ENCODE measurements around the gene ARL4A. TPM values are rescaled to one million over a fixed set of nuclear protein-coding genes. Genes with fewer than 3 reads are reported as not detected.

ARL4A gene
- polyA plus RNA-seq, 1 experiment: 31.0 TPM

- ChIA-PET CTCF (no interaction called here), POLR2A (no interaction called here)
- H3K9me3 ChIP-seq (ENCODE audit: control insufficient read depth, insufficient read depth, low read length): no peaks in the 10 kb centered on the region
- no peak overlapping the region for H3K27ac ChIP-seq (ENCODE audit: low read depth, low read length)
- no peaks in the 10 kb centered on the region for H3K27me3 ChIP-seq (ENCODE audit: control insufficient read depth, insufficient read depth, low read length)
- no peak for DNase-seq (ENCODE audit: low read depth, low spot score)
- TF ChIP-seq CTCF (IDR thresholded peaks at IDR 0.05; ENCODE audit: low read depth, low read length): no peak
- H3K4me3 ChIP-seq (ENCODE audit: low read depth, low read length): no peak overlapping the region
These were observed 45.0 kb downstream of the ARL4A start for GRCh38 chr7:12732428-12732827.

- Histone ChIP-seq H3K9me3 (ENCODE audit: control insufficient read depth, insufficient read depth, low read length) (no peaks in the 10 kb centered on the region), H3K27ac (ENCODE audit: low read depth, low read length) (no peak overlapping the region), H3K27me3 (ENCODE audit: control insufficient read depth, insufficient read depth, low read length) (no peaks in the 10 kb centered on the region), H3K4me3 (ENCODE audit: low read depth, low read length) (no peak overlapping the region)
- no peak for DNase-seq (ENCODE audit: low read depth, low spot score)
- no peak for TF ChIP-seq CTCF (IDR thresholded peaks at IDR 0.05; ENCODE audit: low read depth, low read length)
- ChIA-PET CTCF (no interaction called here), POLR2A (no interaction called here)
These were observed 48.5 kb downstream of the ARL4A start for GRCh38 chr7:12735923-12736322.

GRCh38 chr7:12737373-12737772 lies 49.9 kb downstream of the ARL4A start:
- Histone ChIP-seq H3K27me3 (ENCODE audit: control insufficient read depth, insufficient read depth, low read length) (no peaks in the 10 kb centered on the region), H3K27ac (ENCODE audit: low read depth, low read length) (no peak overlapping the region), H3K9me3 (ENCODE audit: control insufficient read depth, insufficient read depth, low read length) (no peaks in the 10 kb centered on the region), H3K4me3 (ENCODE audit: low read depth, low read length) (no peak overlapping the region)
- TF ChIP-seq CTCF (IDR thresholded peaks at IDR 0.05; ENCODE audit: low read depth, low read length): no peak
- ChIA-PET POLR2A (no interaction called here), CTCF (interaction anchor here (1.1 kb wide), 2 partner anchors 10 to 11 kb away, joined by 3 to 4 read pairs; no protein-coding TSS in a partner anchor)
- no peak for DNase-seq (ENCODE audit: low read depth, low spot score)

GRCh38 chr7:12737836-12738235 lies 50.4 kb downstream of the ARL4A start:
- Histone ChIP-seq H3K27ac (ENCODE audit: low read depth, low read length) (no peak overlapping the region), H3K9me3 (ENCODE audit: control insufficient read depth, insufficient read depth, low read length) (no peaks in the 10 kb centered on the region), H3K4me3 (ENCODE audit: low read depth, low read length) (no peak overlapping the region), H3K27me3 (ENCODE audit: control insufficient read depth, insufficient read depth, low read length) (no peaks in the 10 kb centered on the region)
- TF ChIP-seq CTCF (IDR thresholded peaks at IDR 0.05; ENCODE audit: low read depth, low read length): no peak
- DNase-seq (ENCODE audit: low read depth, low spot score): no peak
- CTCF ChIA-PET: interaction anchor here (1.1 kb wide), 1 partner anchor 10 kb away, joined by 4 read pairs; no protein-coding TSS in a partner anchor
- POLR2A ChIA-PET: no interaction called here

GRCh38 chr7:12738665-12739064 lies 51.2 kb downstream of the ARL4A start:
- H3K27ac ChIP-seq (ENCODE audit: low read depth, low read length): no peak overlapping the region
- CTCF ChIA-PET: interaction anchor here (0.8 kb wide), 1 partner anchor 379 kb away, joined by 3 read pairs; no protein-coding TSS in a partner anchor
- DNase-seq (ENCODE audit: low read depth, low spot score): no peak

More at GRCh38 chr7:12738665-12739064, 51.2 kb downstream of the ARL4A start:
- Histone ChIP-seq H3K9me3 (ENCODE audit: control insufficient read depth, insufficient read depth, low read length) (no peaks in the 10 kb centered on the region), H3K27me3 (ENCODE audit: control insufficient read depth, insufficient read depth, low read length) (no peaks in the 10 kb centered on the region), H3K4me3 (ENCODE audit: low read depth, low read length) (no peak overlapping the region)
- TF ChIP-seq CTCF (IDR thresholded peaks at IDR 0.05; ENCODE audit: low read depth, low read length): no peak
- POLR2A ChIA-PET: no interaction called here

Small RNAs within 50 kb of the gene (small RNA-seq; reads per million reads assigned to genes)
- not detected for gene RF00264 (ENCODE audit: insufficient read length, low read depth)

Other genes with a start within 250 kb of the ARL4A start
- gene SCIN, start 116.9 kb upstream of the ARL4A start, polyA plus RNA-seq (2011; rRNA removed): not detected in 2 replicates